Naive B cell (primary cell): ENCODE data around the gene PDZD8. TPM values are rescaled to one million over a fixed set of nuclear protein-coding genes. Genes with fewer than 3 reads are reported as not detected.
A peak's percentile ranks its signal among the peaks of the same experiment; 100 is the strongest.
"Not testable (repeated sequence)": the region's sequence is repeated elsewhere in the genome, so short reads cannot be mapped to it uniquely, and the experiment has no call there.

ENCODE experiments used
- ATAC-seq, 2 donors: fragments of 150-1000 bp; cut with Tn5 transposase; 2 replicates each; pipeline ENCODE4 v1.10.0; 2021; ENCODE audit warnings: low read depth in 2 of 2, mild to moderate bottlenecking in 2 of 2, moderate library complexity in 2 of 2
- DNase-seq: peaks from one replicate; pipeline ENCODE4 v3.0.0; 2022
- H3K27ac Mint-ChIP-seq, 6 donors: one replicate each; pipeline ENCODE4 v1.8.0; 2020 to 2022; ENCODE audit warnings: mild to moderate bottlenecking in 6 of 6, mixed read lengths in 6 of 6, moderate library complexity in 5 of 6, inconsistent platforms in 2 of 6
- H3K27me3 Mint-ChIP-seq, 3 donors: one replicate each; pipeline ENCODE4 v1.8.0; 2021 to 2022; ENCODE audit warnings: mixed read lengths in 3 of 3, mild to moderate bottlenecking in 1 of 3
- H3K36me3 Mint-ChIP-seq, 2 donors: one replicate each; pipeline ENCODE4 v1.8.0; 2020 to 2022; ENCODE audit warnings: mixed read lengths in 2 of 2, inconsistent platforms in 1 of 2, mild to moderate bottlenecking in 1 of 2
- H3K4me1 Mint-ChIP-seq, 3 donors: one replicate each; pipeline ENCODE4 v1.8.0; 2020 to 2022; ENCODE audit warnings: mixed read lengths in 3 of 3, inconsistent platforms in 1 of 3, mild to moderate bottlenecking in 1 of 3, moderate library complexity in 1 of 3
- H3K4me3 Mint-ChIP-seq, 8 donors: one replicate each; pipeline ENCODE4 v1.8.0; 2020 to 2022; ENCODE audit warnings: mild to moderate bottlenecking in 8 of 8, mixed read lengths in 8 of 8, moderate library complexity in 8 of 8, inconsistent platforms in 2 of 8
- H3K9me3 Mint-ChIP-seq, 7 donors: one replicate each; pipeline ENCODE4 v1.8.0; 2020 to 2022; ENCODE audit warnings: mixed read lengths in 7 of 7, mild to moderate bottlenecking in 5 of 7, inconsistent platforms in 2 of 7, moderate library complexity in 1 of 7
- polyA plus RNA-seq, 6 donors: library from polyadenylated mRNA; unstranded; fragments of 300-500 nt; fragmentation: Illumina TruSeq; gene quantifications; one replicate each; pipeline ENCODE4 v1.2.3, GENCODE V29; 2021; ENCODE audit warnings: low read depth in 6 of 6

The PDZD8 gene
- polyA plus RNA-seq, 6 donors from 2014 or later: 2.0 to 12.0 (median 6.5) TPM

- DNase-seq (no peak), ATAC-seq (no peak)
- H3K36me3 Mint-ChIP-seq: peaks cover 13 to 28% of the 10 kb centered on the region in 2 donors
- H3K4me1 Mint-ChIP-seq: peaks cover 0 to 23% (median 10%) of the 10 kb centered on the region in 3 donors
- H3K27me3 Mint-ChIP-seq: no peaks in the 10 kb centered on the region
- no peak overlapping the region for H3K27ac Mint-ChIP-seq
- peaks cover 0 to 3% (median 0%) of the 10 kb centered on the region in 7 donors for H3K9me3 Mint-ChIP-seq
- no peak overlapping the region for H3K4me3 Mint-ChIP-seq
Observed at GRCh38 chr10:117327262-117327661, 48.0 kb downstream of the PDZD8 start.

DNA sequence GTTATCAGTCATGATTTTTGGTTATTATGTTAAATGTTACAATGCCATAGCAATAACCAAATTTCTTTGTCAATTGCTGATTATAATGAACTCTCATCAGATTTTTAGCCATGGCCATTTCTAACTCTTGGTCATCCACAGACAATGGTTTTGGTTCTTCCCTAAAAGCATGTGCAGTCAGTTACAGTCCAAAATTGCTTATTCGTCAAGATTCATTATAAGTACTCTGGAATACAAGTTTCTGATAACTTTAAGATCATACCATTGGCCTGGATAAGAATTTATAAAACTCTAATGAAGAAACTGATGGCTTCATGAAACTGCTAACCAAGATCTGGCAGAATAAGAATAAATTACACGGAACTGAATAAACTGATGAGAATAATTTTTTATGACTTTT is 50.9 kb downstream of the PDZD8 start:
- DNase-seq (no peak), ATAC-seq (no peak)
- Mint-ChIP-seq H3K9me3 (peaks cover 0 to 3% (median 0%) of the 10 kb centered on the region in 7 donors), H3K4me3 (no peak overlapping the region), H3K27me3 (no peaks in the 10 kb centered on the region), H3K4me1 (peaks cover 0 to 24% (median 4%) of the 10 kb centered on the region in 3 donors), H3K36me3 (peaks cover 7 to 17% of the 10 kb centered on the region in 2 donors), H3K27ac (no peak overlapping the region)

DNA sequence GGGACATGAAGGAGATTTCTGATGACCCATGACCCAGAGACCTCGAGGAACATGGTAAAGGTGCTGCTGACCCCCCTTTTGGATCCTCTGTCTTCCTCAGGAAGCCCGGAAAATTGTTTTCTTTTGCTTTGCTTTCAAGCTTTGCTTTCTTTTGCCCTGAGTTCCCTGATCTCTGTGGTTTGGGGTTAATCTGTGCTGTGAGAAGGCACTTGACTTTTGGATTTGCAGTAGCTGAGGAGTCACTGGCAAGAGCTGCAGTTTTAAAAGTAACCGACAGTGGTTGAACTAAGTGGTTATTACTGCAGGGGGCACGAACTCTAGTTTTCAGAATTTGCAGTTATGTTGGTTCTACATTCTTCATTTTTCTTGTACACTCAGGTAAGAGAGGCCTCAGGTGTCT is 53.0 kb downstream of the PDZD8 start:
- Mint-ChIP-seq H3K27me3 (no peaks in the 10 kb centered on the region), H3K4me3 (no peak overlapping the region), H3K27ac (peak overlapping the region in 2 of 6 donors; percentile 39 to 58), H3K4me1 (peaks cover 0 to 15% (median 4%) of the 10 kb centered on the region in 3 donors), H3K36me3 (peaks cover 7 to 17% of the 10 kb centered on the region in 2 donors), H3K9me3 (peaks cover 0 to 3% (median 0%) of the 10 kb centered on the region in 7 donors)
- no peak for DNase-seq
- no peak for ATAC-seq

DNA sequence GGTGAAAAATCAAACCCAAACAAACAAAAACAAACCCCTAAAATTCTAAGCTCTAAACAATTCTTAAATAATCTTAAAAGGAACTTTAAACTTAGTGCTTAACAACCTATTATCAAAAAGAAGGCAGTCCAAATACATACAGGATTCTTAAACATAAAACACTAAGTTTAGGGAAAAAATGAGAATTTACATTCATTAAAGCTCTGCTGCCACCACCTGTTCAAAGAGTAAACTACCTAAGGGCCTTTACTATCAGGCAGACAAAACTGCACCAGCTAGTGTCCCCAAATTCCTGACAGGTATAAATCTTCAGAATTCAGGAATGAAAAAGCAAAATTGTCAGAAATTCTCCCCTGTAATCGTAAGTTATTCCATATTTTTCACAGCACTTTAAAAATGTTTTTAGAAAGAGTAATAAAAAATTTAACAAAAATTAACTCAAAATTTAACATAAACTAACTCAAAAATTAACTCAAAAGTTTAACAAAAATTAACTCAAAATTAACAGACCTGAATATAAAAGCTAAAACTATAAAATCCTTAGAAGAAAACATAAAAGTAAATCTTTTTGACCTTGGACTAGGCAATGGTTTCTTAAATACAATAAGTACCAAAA is 55.1 kb downstream of the PDZD8 start:
- Mint-ChIP-seq H3K36me3 (peaks cover 1 to 3% of the 10 kb centered on the region in 2 donors), H3K27me3 (no peaks in the 10 kb centered on the region), H3K4me1 (peaks cover 0 to 11% (median 4%) of the 10 kb centered on the region in 3 donors), H3K4me3 (no peak overlapping the region), H3K9me3 (no peaks in the 10 kb centered on the region), H3K27ac (peak overlapping the region in 1 of 6 donors; percentile 47)
- DNase-seq (peak; percentile 2), ATAC-seq (no peak)

GRCh38 chr10:117318909-117319308 is 56.3 kb downstream of the PDZD8 start:
- Mint-ChIP-seq H3K4me3 (no peak overlapping the region), H3K9me3 (no peaks in the 10 kb centered on the region), H3K27me3 (no peaks in the 10 kb centered on the region), H3K36me3 (peaks cover 9 to 13% of the 10 kb centered on the region in 2 donors), H3K4me1 (peaks cover 0 to 11% (median 8%) of the 10 kb centered on the region in 3 donors), H3K27ac (no peak overlapping the region)
- DNase-seq (no peak), ATAC-seq (no peak)

DNA sequence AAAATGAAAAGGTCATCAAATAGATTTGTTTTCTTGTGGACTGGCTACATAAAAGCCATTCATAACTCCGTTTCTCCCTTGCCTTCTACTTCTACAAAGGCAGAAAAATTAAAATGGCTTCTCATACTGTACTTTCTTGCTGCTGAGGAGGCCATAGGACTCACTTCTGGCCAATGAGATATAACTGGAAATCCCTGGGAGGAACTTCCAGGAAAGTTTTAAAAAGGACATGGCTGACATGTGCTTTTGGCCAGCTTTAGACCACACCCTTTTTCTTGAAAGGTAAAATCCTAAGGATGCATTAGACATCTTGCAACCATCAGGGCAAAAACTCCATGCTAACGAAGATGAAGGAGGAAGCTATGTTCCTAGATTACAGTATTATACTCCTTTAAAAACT is 58.5 kb downstream of the PDZD8 start:
- peaks cover 13 to 29% of the 10 kb centered on the region in 2 donors for H3K36me3 Mint-ChIP-seq
- no peak overlapping the region for H3K4me3 Mint-ChIP-seq
- peaks cover 0 to 8% (median 3%) of the 10 kb centered on the region in 3 donors for H3K4me1 Mint-ChIP-seq
- DNase-seq (no peak), ATAC-seq (no peak)
- H3K27ac Mint-ChIP-seq: no peak overlapping the region
- H3K9me3 Mint-ChIP-seq: no peaks in the 10 kb centered on the region
- no peaks in the 10 kb centered on the region for H3K27me3 Mint-ChIP-seq

- Mint-ChIP-seq H3K27me3 (no peaks in the 10 kb centered on the region), H3K27ac (no peak overlapping the region), H3K4me1 (peaks cover 4 to 8% (median 5%) of the 10 kb centered on the region in 3 donors), H3K4me3 (no peak overlapping the region), H3K9me3 (no peaks in the 10 kb centered on the region), H3K36me3 (peaks cover 20 to 29% of the 10 kb centered on the region in 2 donors)
- ATAC-seq (no peak), DNase-seq (no peak)
Observed at GRCh38 chr10:117313641-117314040, 61.6 kb downstream of the PDZD8 start.

GRCh38 chr10:117312430-117312829 is 62.8 kb downstream of the PDZD8 start:
- Mint-ChIP-seq H3K4me1 (peaks cover 4 to 8% (median 5%) of the 10 kb centered on the region in 3 donors), H3K27me3 (no peaks in the 10 kb centered on the region), H3K9me3 (no peaks in the 10 kb centered on the region), H3K4me3 (no peak overlapping the region), H3K27ac (no peak overlapping the region), H3K36me3 (peaks cover 20 to 29% of the 10 kb centered on the region in 2 donors)
- DNase-seq (no peak), ATAC-seq (no peak)

DNA sequence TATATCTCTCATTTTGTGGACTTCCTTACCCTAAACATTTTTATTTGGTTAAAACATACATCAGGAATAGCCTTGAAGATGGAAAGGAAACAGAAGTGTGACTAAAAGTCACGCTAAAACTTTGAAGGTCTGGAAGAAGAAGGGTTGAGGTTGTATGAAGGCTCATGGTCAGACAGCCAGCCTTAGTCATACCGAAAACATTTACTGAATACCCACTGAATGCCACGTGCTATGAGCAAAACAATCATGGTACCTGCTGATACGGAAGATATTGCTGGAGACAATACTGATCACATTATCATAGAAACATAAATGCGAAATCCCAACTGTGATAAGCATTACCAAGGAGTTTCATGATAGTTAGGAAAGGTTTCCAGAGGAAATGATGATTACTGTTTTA is 64.0 kb downstream of the PDZD8 start:
- DNase-seq (no peak), ATAC-seq (no peak)
- H3K9me3 Mint-ChIP-seq: no peaks in the 10 kb centered on the region
- peaks cover 20 to 30% of the 10 kb centered on the region in 2 donors for H3K36me3 Mint-ChIP-seq
- peaks cover 4 to 8% (median 5%) of the 10 kb centered on the region in 3 donors for H3K4me1 Mint-ChIP-seq
- peak overlapping the region in 1 of 6 donors; percentile 28 for H3K27ac Mint-ChIP-seq
- no peaks in the 10 kb centered on the region for H3K27me3 Mint-ChIP-seq
- no peak overlapping the region for H3K4me3 Mint-ChIP-seq

GRCh38 chr10:117306674-117307073 is 68.6 kb downstream of the PDZD8 start:
- Mint-ChIP-seq H3K27me3 (no peaks in the 10 kb centered on the region), H3K36me3 (peaks cover 20 to 24% of the 10 kb centered on the region in 2 donors), H3K4me3 (no peak overlapping the region), H3K9me3 (peaks cover 4 to 23% (median 8%) of the 10 kb centered on the region in 7 donors), H3K27ac (no peak overlapping the region), H3K4me1 (peaks cover 3 to 9% (median 5%) of the 10 kb centered on the region in 3 donors)
- ATAC-seq (no peak), DNase-seq (no peak)

- peak overlapping the region in 2 of 6 donors; percentile 4 to 56 for H3K27ac Mint-ChIP-seq
- not testable (repeated sequence) for ATAC-seq, DNase-seq, H3K4me1 Mint-ChIP-seq, H3K4me3 Mint-ChIP-seq, H3K27me3 Mint-ChIP-seq
- H3K36me3 Mint-ChIP-seq: peaks cover 30 to 31% of the 10 kb centered on the region in 2 donors
- peaks cover 10 to 34% (median 14%) of the 10 kb centered on the region in 7 donors for H3K9me3 Mint-ChIP-seq
Observed at GRCh38 chr10:117303451-117303850, 71.8 kb downstream of the PDZD8 start.

- no peaks in the 10 kb centered on the region for H3K27me3 Mint-ChIP-seq
- peaks cover 0 to 8% (median 5%) of the 10 kb centered on the region in 3 donors for H3K4me1 Mint-ChIP-seq
- no peak for DNase-seq
Observed at GRCh38 chr10:117300671-117301070, 74.6 kb downstream of the PDZD8 start.

DNA sequence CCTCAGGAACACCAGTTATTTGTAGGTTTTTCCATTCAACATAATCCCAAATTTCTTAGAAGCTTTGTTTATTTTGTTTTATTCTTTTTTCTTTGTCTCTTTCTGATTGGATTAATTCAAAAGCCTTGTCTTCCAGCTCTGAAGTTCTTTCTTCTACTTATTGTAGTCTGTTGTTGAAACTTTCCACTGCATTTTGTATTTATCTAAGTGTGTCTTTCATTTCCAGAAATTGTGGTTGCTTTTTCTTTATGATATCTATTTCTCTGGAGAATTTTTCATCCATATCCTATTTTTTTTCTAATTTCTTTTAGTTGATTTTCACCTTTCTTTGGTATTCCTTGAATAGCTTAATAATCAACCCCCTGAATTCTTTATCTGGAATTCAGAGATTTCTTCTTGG is 75.8 kb downstream of the PDZD8 start:
- Mint-ChIP-seq H3K4me1 (peaks cover 2 to 8% (median 3%) of the 10 kb centered on the region in 3 donors), H3K27ac (no peak overlapping the region), H3K27me3 (no peaks in the 10 kb centered on the region), H3K4me3 (no peak overlapping the region), H3K36me3 (peaks cover 25 to 28% of the 10 kb centered on the region in 2 donors), H3K9me3 (peaks cover 10 to 31% (median 14%) of the 10 kb centered on the region in 7 donors)
- ATAC-seq (no peak), DNase-seq (no peak)

More at GRCh38 chr10:117300671-117301070, 74.6 kb downstream of the PDZD8 start:
- Mint-ChIP-seq H3K27ac (no peak overlapping the region), H3K9me3 (peaks cover 10 to 34% (median 14%) of the 10 kb centered on the region in 7 donors), H3K4me3 (no peak overlapping the region), H3K36me3 (peaks cover 27 to 30% of the 10 kb centered on the region in 2 donors)
- no peak for ATAC-seq

GRCh38 chr10:117298219-117298618 is 77.0 kb downstream of the PDZD8 start:
- peaks cover 22 to 26% of the 10 kb centered on the region in 2 donors for H3K36me3 Mint-ChIP-seq
- H3K4me1 Mint-ChIP-seq: peaks cover 2 to 14% (median 8%) of the 10 kb centered on the region in 3 donors

More at GRCh38 chr10:117298219-117298618, 77.0 kb downstream of the PDZD8 start:
- Mint-ChIP-seq H3K27ac (peak overlapping the region in 1 of 6 donors; percentile 56), H3K9me3 (peaks cover 9 to 26% (median 11%) of the 10 kb centered on the region in 7 donors), H3K4me3 (no peak overlapping the region), H3K27me3 (no peaks in the 10 kb centered on the region)
- no peak for DNase-seq
- no peak for ATAC-seq
